ENCODE measurements around the gene OLIG1. TPM values are rescaled to one million over a fixed set of nuclear protein-coding genes. Genes with fewer than 3 reads are reported as not detected.

OLIG1 gene
- total RNA-seq, 1 donor from 2014 or later: 0.67 TPM

- Mint-ChIP-seq H3K4me1 (ENCODE audit: unreplicated experiment) (peaks cover 8% of the 10 kb centered on the region), H3K27ac (ENCODE audit: unreplicated experiment) (no peak overlapping the region), H3K9me3 (ENCODE audit: unreplicated experiment) (no peaks in the 10 kb centered on the region), H3K4me3 (ENCODE audit: unreplicated experiment) (no peak overlapping the region), H3K36me3 (ENCODE audit: low read depth, unreplicated experiment) (no peaks in the 10 kb centered on the region), H3K27me3 (ENCODE audit: unreplicated experiment) (peaks cover 2% of the 10 kb centered on the region)
- no peak for TF ChIP-seq CTCF (IDR thresholded peaks at IDR 0.05; ENCODE audit: unreplicated experiment)
- no peak for DNase-seq (ENCODE audit: low spot score)
These were observed 45.9 kb downstream of the OLIG1 start for GRCh38 chr21:33115631-33116510.

GRCh38 chr21:33116676-33117075 lies 46.7 kb downstream of the OLIG1 start:
- peaks cover 8% of the 10 kb centered on the region for H3K4me1 Mint-ChIP-seq (ENCODE audit: unreplicated experiment)
- no peak overlapping the region for H3K4me3 Mint-ChIP-seq (ENCODE audit: unreplicated experiment)
- H3K27ac Mint-ChIP-seq (ENCODE audit: unreplicated experiment): no peak overlapping the region
- TF ChIP-seq CTCF (IDR thresholded peaks at IDR 0.05; ENCODE audit: unreplicated experiment): no peak
- no peaks in the 10 kb centered on the region for H3K9me3 Mint-ChIP-seq (ENCODE audit: unreplicated experiment)
- DNase-seq (ENCODE audit: low spot score): no peak
- H3K27me3 Mint-ChIP-seq (ENCODE audit: unreplicated experiment): peaks cover 2% of the 10 kb centered on the region
- H3K36me3 Mint-ChIP-seq (ENCODE audit: low read depth, unreplicated experiment): no peaks in the 10 kb centered on the region

- Mint-ChIP-seq H3K27ac (ENCODE audit: unreplicated experiment) (no peak overlapping the region), H3K9me3 (ENCODE audit: unreplicated experiment) (no peaks in the 10 kb centered on the region), H3K4me1 (ENCODE audit: unreplicated experiment) (peaks cover 8% of the 10 kb centered on the region), H3K4me3 (ENCODE audit: unreplicated experiment) (no peak overlapping the region), H3K36me3 (ENCODE audit: low read depth, unreplicated experiment) (no peaks in the 10 kb centered on the region), H3K27me3 (ENCODE audit: unreplicated experiment) (peaks cover 2% of the 10 kb centered on the region)
- DNase-seq (ENCODE audit: low spot score): no peak
- no peak for TF ChIP-seq CTCF (IDR thresholded peaks at IDR 0.05; ENCODE audit: unreplicated experiment)
These were observed 47.4 kb downstream of the OLIG1 start for GRCh38 chr21:33117101-33117888.

Other genes starting within 250 kb of the OLIG1 start
- gene OLIG2, start 44.2 kb upstream of the OLIG1 start, total RNA-seq (ENCODE audit: unreplicated experiment): 0.33 TPM
- 21.3 TPM for gene IFNAR2, start 159.8 kb downstream of the OLIG1 start, total RNA-seq (ENCODE audit: unreplicated experiment)
- gene IL10RB, start 196.2 kb downstream of the OLIG1 start, total RNA-seq (ENCODE audit: unreplicated experiment): 13.0 TPM